Dendritic cell treated with granulocyte-macrophage colony-stimulating factor and Interleukin-4, amounts not matched to agents 40 ng/mL and 50 ng/mL, for 4 days (primary cell): ENCODE results near the gene RNASEH2B.
A peak's percentile ranks its signal among the peaks of the same experiment; 100 is the strongest.

ENCODE experiments used
- H3K27ac Mint-ChIP-seq: one replicate; pipeline ENCODE4 v1.8.0; 2022; ENCODE audit warnings: mild to moderate bottlenecking, mixed read lengths
- H3K27me3 Mint-ChIP-seq: one replicate; pipeline ENCODE4 v1.8.0; 2022; ENCODE audit warnings: mild to moderate bottlenecking, mixed read lengths
- H3K36me3 Mint-ChIP-seq: one replicate; pipeline ENCODE4 v1.8.0; 2022; ENCODE audit warnings: low read depth, mixed read lengths
- H3K4me1 Mint-ChIP-seq: one replicate; pipeline ENCODE4 v1.8.0; 2022; ENCODE audit warnings: low read depth, mixed read lengths
- H3K4me3 Mint-ChIP-seq: one replicate; pipeline ENCODE4 v1.8.0; 2022; ENCODE audit warnings: mild to moderate bottlenecking, moderate library complexity, mixed read lengths
- H3K9me3 Mint-ChIP-seq: one replicate; pipeline ENCODE4 v1.8.0; 2022; ENCODE audit warnings: mixed read lengths
- intact Hi-C: fragments of 100-400 bp; cut with micrococcal nuclease; formaldehyde crosslinking; loops from one replicate; pipeline ENCODE4 v1.15.0; 2022

RNASEH2B gene

DNA sequence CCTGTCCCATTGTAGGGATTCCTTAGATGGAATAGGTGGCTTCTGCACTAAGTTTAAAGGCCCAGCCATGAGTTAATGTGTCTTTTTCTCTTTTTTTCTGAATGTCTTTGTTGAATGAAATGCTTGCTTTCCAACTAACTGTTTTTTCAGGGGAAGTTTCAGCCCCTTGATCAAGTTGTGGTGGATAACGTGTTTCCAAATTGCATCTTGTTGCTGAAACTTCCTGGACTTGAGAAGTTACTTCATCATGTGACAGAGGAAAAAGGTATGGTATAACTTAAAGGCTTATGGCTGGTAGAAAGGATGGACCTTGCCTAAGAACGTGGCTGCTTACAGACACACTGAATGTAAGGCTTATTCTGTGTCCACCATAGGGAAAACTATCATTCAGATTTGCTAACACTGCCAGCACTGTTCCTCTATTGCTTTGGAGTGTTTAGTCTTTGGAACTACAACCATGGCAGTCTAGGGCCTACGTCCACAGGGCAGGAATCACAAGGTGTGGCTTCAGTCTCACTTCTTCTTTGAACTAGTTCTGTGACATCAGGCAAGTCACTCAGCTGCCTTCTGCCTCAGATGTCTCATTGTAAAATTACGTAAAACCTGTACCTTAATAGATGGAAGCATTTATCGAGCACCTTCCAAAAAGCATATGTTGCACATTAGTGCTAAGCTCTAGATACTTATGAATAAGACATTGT, 25.3 kb downstream of the RNASEH2B start:
- H3K4me3 Mint-ChIP-seq = no peak overlapping the region
- peaks cover 31% of the 10 kb centered on the region for H3K4me1 Mint-ChIP-seq
- H3K27me3 Mint-ChIP-seq = no peaks in the 10 kb centered on the region
- H3K36me3 Mint-ChIP-seq = peaks cover 76% of the 10 kb centered on the region
- H3K9me3 Mint-ChIP-seq = no peaks in the 10 kb centered on the region
- peak overlapping the region; percentile 50 for H3K27ac Mint-ChIP-seq
- intact Hi-C loops = no loop called here

DNA sequence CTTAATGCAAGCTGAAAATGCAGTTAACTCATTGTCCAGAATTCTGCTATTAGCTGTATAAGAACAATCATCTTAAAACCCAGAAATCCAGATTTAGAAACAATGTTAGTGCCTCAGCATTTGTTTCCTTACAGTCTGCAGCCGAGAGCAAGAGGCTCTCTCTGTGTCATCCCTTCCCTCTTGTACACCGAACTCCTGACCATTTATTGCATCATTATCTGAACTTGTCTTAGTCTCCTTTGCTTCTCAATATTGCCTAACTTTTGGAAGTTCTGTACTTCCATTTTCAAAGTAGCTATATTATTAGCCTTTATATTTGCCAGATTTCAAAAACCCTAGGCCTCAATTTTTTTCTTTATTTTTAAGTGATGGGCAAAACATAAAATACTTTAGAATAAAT, 27.1 kb downstream of the RNASEH2B start:
- Mint-ChIP-seq H3K36me3 (peaks cover 72% of the 10 kb centered on the region), H3K4me1 (peaks cover 31% of the 10 kb centered on the region), H3K27me3 (no peaks in the 10 kb centered on the region), H3K9me3 (no peaks in the 10 kb centered on the region), H3K27ac (no peak overlapping the region), H3K4me3 (no peak overlapping the region)
- intact Hi-C loops = no loop called here

DNA sequence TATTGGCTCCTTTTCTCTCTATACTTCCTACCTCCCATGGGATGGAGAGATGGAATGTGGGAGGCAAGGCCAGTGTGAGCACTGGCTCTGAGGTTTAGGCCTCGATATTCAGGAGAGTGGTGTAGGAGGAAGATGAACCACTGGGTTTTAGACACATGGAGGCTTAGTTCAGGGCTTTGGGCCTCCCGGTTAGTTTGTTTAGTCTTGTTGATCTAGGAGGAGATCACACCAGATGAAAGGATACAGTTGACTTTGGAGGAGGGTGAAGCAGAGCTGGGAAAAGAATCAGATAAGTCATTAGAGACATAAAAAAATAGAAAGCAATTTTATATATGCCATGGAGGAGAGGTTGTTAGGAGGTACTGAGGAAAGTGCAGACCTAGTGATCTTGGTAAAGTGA, 30.9 kb downstream of the RNASEH2B start:
- intact Hi-C loops = no loop called here
- no peaks in the 10 kb centered on the region for H3K27me3 Mint-ChIP-seq
- no peaks in the 10 kb centered on the region for H3K9me3 Mint-ChIP-seq
- H3K36me3 Mint-ChIP-seq = peaks cover 61% of the 10 kb centered on the region
- H3K4me3 Mint-ChIP-seq = no peak overlapping the region
- no peak overlapping the region for H3K27ac Mint-ChIP-seq
- H3K4me1 Mint-ChIP-seq = peaks cover 15% of the 10 kb centered on the region

DNA sequence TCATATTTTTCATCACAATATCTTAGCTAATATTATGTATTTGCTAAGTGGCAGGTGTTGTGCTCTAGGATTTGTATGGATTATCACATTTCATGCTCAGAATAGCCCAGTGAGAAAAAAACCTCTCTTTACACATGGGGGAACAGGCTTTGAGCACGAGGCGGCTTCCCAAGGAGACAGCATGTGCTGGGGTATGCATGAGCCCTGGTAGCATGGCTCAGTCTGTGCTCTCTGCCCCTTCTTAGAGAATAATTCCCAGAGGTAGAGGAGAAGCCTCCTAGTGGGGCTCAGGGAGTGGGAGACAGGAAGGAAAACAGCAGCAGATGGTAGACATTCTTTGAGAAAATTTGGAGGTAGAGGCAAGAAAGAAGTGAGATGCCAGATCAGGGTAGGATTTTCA, 31.6 kb downstream of the RNASEH2B start:
- Mint-ChIP-seq H3K4me1 (peaks cover 9% of the 10 kb centered on the region), H3K4me3 (no peak overlapping the region), H3K9me3 (no peaks in the 10 kb centered on the region), H3K27me3 (no peaks in the 10 kb centered on the region), H3K36me3 (peaks cover 57% of the 10 kb centered on the region), H3K27ac (no peak overlapping the region)
- intact Hi-C loops = no loop called here

DNA sequence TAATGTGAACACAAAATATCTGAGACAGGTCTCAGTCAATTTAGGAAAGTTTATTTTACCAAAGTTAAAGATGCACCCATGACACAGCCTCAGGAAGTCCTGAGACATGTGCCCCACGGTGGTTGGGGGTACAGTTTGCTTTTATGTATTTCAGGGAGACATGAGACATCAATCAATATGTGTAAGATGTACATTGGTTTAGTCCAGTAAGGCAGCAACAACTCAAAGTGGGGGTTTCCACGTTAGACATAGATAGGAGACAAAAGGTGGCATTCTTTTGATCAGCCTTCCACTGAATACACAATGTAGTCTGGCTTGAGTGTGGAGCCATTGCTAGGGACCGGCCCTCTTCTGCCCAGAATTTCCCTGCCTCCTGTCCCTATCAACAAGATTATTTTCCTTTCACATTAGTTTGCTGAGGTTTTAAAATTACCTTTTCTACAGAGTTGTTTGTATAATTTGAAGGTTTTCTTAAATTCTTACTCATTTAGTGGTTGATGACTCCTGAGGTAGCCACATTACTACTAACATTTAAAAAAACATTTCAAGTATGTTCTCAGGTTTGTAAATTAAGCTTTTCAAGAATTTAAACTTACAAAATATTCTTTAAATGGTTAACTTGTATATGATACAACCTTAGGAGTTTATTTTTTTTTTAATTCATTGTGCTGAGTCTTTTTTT, 33.2 kb downstream of the RNASEH2B start:
- Mint-ChIP-seq H3K27ac (no peak overlapping the region), H3K4me3 (no peak overlapping the region), H3K4me1 (peaks cover 5% of the 10 kb centered on the region), H3K36me3 (peaks cover 53% of the 10 kb centered on the region), H3K27me3 (no peaks in the 10 kb centered on the region), H3K9me3 (no peaks in the 10 kb centered on the region)
- intact Hi-C loops = no loop called here

DNA sequence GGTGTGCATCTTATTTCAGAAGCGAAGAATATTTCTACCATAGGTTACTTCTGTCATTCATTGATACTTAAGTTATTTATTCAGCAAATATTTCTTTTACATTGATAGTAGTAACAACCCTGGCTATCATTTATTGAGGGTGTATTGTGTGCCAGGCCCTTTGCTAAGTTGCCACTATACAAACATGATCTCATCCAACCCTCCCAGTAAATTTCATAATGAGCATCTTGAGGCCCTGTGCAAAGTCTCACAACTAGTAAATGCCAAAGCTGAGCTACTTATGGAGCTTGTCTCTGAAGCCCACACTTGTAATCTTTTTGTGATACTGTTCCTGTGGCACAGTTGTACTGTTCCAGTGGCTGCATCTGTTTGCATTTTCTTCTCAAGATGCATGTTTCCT, 36.1 kb downstream of the RNASEH2B start:
- H3K9me3 Mint-ChIP-seq = no peaks in the 10 kb centered on the region
- H3K27me3 Mint-ChIP-seq = no peaks in the 10 kb centered on the region
- peaks cover 62% of the 10 kb centered on the region for H3K36me3 Mint-ChIP-seq
- peaks cover 5% of the 10 kb centered on the region for H3K4me1 Mint-ChIP-seq
- no peak overlapping the region for H3K4me3 Mint-ChIP-seq
- no peak overlapping the region for H3K27ac Mint-ChIP-seq
- intact Hi-C loops = no loop called here

DNA sequence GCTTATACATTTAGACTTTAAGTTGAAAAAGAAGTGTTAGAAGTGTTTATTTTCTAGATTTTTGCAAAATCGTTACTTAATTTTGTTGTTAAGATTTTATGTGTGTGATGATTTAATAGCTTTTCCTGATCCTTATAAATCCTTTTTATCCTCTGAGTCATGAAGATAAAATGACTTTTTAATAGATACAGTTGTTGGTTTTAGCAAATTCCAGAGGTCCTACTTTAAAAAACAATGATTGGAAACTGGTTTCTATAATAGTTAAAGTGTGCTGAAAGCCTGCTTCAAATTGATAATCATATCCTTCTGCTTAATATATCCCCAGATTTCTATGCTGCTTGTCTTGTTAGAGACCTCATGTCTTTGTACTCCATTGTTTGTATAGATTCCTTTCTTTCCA, 39.0 kb downstream of the RNASEH2B start:
- H3K9me3 Mint-ChIP-seq = no peaks in the 10 kb centered on the region
- no peak overlapping the region for H3K4me3 Mint-ChIP-seq
- H3K27me3 Mint-ChIP-seq = no peaks in the 10 kb centered on the region
- intact Hi-C loops = no loop called here
- H3K4me1 Mint-ChIP-seq = peaks cover 5% of the 10 kb centered on the region
- no peak overlapping the region for H3K27ac Mint-ChIP-seq
- peaks cover 50% of the 10 kb centered on the region for H3K36me3 Mint-ChIP-seq

DNA sequence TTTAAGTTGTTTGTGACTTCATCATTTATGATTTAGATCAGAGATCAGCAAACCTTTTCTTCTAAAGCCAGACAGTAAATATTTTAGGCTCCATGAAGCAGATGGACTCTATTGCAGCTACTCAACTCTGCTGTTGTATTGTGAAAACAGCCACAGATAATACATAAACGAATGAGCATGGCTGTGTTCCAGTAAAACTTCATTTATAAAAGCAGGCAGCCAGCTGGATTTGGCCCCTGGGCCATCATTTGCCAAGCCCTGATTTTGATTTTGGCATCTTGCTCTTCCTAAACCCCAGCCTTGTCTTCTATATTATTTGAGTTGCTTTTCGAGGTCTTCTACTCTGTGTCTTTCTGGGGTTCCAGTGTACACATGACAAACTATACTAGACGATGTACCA, 41.3 kb downstream of the RNASEH2B start:
- H3K9me3 Mint-ChIP-seq = no peaks in the 10 kb centered on the region
- intact Hi-C loops = no loop called here
- H3K4me3 Mint-ChIP-seq = no peak overlapping the region
- peaks cover 5% of the 10 kb centered on the region for H3K4me1 Mint-ChIP-seq
- H3K27me3 Mint-ChIP-seq = no peaks in the 10 kb centered on the region
- H3K36me3 Mint-ChIP-seq = peaks cover 51% of the 10 kb centered on the region
- no peak overlapping the region for H3K27ac Mint-ChIP-seq

DNA sequence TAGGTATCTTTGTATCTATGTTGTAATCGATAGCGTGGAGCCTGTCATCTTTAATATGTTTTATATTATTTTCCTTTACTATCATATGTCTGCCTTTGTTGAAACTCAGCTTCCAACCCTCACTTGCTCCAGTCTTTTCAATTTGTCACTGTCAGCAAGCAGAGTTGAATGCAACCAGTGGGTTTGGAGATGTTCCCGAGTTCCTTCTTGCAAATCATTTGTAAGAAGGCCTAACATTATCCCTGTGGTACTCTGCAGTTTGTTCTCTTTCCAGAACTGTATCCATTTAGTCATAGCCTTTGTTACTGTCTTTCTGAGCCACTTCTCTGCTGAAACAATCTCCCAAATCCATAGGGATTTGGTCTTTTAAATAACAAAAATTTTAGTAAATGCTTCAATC, 41.8 kb downstream of the RNASEH2B start:
- no peaks in the 10 kb centered on the region for H3K27me3 Mint-ChIP-seq
- H3K27ac Mint-ChIP-seq = no peak overlapping the region
- H3K9me3 Mint-ChIP-seq = no peaks in the 10 kb centered on the region
- peaks cover 3% of the 10 kb centered on the region for H3K4me1 Mint-ChIP-seq
- no peak overlapping the region for H3K4me3 Mint-ChIP-seq
- peaks cover 53% of the 10 kb centered on the region for H3K36me3 Mint-ChIP-seq
- intact Hi-C loops = no loop called here

DNA sequence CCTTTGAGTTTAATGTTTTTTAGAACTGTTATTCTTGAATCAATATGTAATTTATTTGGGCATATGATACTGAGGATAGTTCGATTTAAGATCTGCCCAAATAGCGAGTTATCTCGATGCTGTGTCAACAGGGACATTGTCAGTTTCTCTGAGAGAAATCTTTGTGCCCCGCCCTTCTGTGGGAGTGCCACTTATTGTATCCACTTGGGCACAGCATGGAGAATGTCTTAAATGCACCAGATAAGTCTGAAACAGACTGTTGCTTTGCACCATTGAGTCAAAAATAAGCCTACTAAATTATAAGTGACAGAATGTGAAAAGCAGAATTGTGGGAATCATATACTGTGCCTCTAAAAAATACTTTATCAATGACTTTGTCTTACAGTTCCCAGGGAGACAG, 45.6 kb downstream of the RNASEH2B start:
- no peaks in the 10 kb centered on the region for H3K4me1 Mint-ChIP-seq
- peaks cover 47% of the 10 kb centered on the region for H3K36me3 Mint-ChIP-seq
- H3K27ac Mint-ChIP-seq = no peak overlapping the region
- no peaks in the 10 kb centered on the region for H3K9me3 Mint-ChIP-seq
- intact Hi-C loops = no loop called here
- no peak overlapping the region for H3K4me3 Mint-ChIP-seq
- H3K27me3 Mint-ChIP-seq = no peaks in the 10 kb centered on the region

DNA sequence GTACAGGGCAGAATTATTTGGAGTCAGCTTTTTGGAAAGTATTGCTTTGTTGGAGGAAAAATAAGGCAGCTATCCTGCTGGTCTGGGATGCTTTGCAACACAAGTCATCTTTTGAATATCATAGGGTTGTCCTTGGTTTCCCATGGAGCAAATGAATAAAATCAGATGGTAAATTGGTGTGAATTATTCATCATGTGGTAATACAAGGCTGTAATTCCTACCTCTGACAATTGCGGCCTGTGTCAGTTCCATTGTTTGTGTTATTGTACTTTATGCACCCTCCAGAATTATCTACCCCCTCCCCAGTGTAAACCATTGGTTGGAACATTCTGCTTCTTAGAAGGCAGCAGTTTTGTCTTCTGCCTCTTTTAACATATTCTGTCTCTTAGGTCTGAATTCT, 46.2 kb downstream of the RNASEH2B start:
- H3K4me3 Mint-ChIP-seq = no peak overlapping the region
- H3K9me3 Mint-ChIP-seq = no peaks in the 10 kb centered on the region
- intact Hi-C loops = no loop called here
- no peak overlapping the region for H3K27ac Mint-ChIP-seq
- no peaks in the 10 kb centered on the region for H3K4me1 Mint-ChIP-seq
- H3K36me3 Mint-ChIP-seq = peaks cover 44% of the 10 kb centered on the region
- H3K27me3 Mint-ChIP-seq = no peaks in the 10 kb centered on the region

DNA sequence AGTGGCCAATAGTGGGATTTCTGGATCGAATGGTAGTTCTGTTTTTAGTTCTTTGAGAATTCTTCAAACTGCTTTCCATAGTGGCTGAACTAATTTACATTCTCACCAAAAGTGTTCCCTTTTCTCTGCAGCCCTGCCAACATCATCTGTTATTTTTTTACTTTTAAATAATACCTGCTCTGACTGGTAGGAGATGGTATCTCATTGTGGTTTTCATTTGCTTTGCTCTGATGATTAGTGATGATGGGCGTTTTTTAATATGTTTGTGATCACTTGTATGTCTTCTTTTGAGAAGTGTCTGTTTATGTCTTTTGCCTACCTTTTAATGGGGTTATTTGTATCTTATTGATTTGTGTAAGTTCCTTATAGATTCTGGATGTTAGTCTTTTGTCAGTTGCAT, 48.0 kb downstream of the RNASEH2B start:
- Mint-ChIP-seq H3K9me3 (no peaks in the 10 kb centered on the region), H3K36me3 (peaks cover 59% of the 10 kb centered on the region), H3K27ac (no peak overlapping the region), H3K27me3 (no peaks in the 10 kb centered on the region), H3K4me1 (no peaks in the 10 kb centered on the region), H3K4me3 (no peak overlapping the region)
- intact Hi-C loops = no loop called here

DNA sequence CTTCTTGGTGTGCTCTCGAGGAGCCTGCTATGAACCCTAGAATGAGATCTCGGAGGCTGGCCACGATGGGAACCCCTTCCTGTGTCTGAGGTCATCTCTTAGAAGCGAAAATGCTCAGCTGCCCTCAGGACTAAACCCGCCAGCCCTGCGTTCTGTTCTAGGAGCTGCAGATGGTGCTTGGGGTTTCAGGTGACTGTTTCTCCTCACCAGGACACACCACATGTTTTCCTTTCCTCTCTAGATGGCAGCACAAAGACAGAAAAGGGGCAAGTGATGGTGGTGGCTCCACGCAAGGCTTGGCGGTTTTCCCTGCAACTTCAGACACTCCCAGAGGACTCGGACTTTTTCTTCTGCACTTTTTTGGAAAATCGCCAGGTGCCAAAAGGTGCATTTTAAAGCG, 60.1 kb downstream of the RNASEH2B start:
- peaks cover 24% of the 10 kb centered on the region for H3K4me1 Mint-ChIP-seq
- H3K4me3 Mint-ChIP-seq = no peak overlapping the region
- no peak overlapping the region for H3K27ac Mint-ChIP-seq
- intact Hi-C loops = no loop called here
- peaks cover 56% of the 10 kb centered on the region for H3K36me3 Mint-ChIP-seq
- peaks cover 9% of the 10 kb centered on the region for H3K9me3 Mint-ChIP-seq
- H3K27me3 Mint-ChIP-seq = no peaks in the 10 kb centered on the region

DNA sequence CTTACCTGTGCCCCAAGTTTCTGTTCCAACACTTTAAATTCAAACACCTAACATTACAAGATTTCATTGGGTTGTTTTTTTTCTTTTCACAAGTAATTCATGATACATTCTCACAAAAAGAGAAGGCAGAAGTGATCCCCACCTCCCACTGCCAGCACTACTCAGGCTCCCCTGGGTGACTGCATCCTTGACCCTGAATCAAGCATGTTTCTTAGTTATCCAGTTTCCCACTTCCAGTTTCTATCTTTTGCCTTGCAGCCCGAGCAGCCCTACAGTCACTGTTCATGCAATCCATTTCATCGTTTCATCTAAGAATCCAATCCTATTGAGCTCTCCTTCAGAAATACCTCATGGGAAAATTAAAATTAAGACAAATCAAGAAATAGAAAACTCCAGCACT, 61.4 kb downstream of the RNASEH2B start:
- Mint-ChIP-seq H3K4me3 (no peak overlapping the region), H3K27me3 (no peaks in the 10 kb centered on the region), H3K9me3 (peaks cover 9% of the 10 kb centered on the region), H3K27ac (peak overlapping the region; percentile 45), H3K4me1 (peaks cover 24% of the 10 kb centered on the region), H3K36me3 (peaks cover 55% of the 10 kb centered on the region)
- intact Hi-C loops = no loop called here

DNA sequence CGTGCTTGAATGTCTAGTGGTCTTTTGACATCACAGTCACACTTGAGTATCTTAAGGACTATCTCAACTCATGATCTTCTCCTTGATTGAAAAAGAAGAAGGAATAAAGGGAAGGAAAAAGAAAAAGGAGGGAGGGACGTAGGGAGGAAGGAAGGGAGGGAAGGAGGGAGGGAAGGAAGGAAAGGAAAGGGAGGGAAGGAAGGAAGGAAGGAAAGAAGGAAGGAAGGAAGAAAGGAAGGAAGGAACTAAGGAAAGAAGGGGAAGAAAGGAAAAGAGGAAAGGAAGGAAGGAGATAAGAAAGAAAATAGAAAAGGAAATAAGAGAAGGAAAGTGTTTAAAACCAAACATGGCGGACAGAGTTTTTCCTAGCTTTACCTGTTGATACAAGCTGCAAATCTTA, 64.7 kb downstream of the RNASEH2B start:
- peaks cover 59% of the 10 kb centered on the region for H3K36me3 Mint-ChIP-seq
- peaks cover 10% of the 10 kb centered on the region for H3K9me3 Mint-ChIP-seq
- H3K27me3 Mint-ChIP-seq = no peaks in the 10 kb centered on the region
- intact Hi-C loops = no loop called here
- no peak overlapping the region for H3K4me3 Mint-ChIP-seq
- peaks cover 36% of the 10 kb centered on the region for H3K4me1 Mint-ChIP-seq
- H3K27ac Mint-ChIP-seq = no peak overlapping the region
